ENCODE measurements around the gene REV3L. TPM values are rescaled to one million over a fixed set of nuclear protein-coding genes. Genes with fewer than 3 reads are reported as not detected.

The REV3L gene
- total and polyA plus RNA-seq, 9 of the 15 experiments (the other 6 are each of a cell fraction or from before 2014, with no cell fraction given), result 5.5 to 24.4 (median 14.4) TPM

DNA sequence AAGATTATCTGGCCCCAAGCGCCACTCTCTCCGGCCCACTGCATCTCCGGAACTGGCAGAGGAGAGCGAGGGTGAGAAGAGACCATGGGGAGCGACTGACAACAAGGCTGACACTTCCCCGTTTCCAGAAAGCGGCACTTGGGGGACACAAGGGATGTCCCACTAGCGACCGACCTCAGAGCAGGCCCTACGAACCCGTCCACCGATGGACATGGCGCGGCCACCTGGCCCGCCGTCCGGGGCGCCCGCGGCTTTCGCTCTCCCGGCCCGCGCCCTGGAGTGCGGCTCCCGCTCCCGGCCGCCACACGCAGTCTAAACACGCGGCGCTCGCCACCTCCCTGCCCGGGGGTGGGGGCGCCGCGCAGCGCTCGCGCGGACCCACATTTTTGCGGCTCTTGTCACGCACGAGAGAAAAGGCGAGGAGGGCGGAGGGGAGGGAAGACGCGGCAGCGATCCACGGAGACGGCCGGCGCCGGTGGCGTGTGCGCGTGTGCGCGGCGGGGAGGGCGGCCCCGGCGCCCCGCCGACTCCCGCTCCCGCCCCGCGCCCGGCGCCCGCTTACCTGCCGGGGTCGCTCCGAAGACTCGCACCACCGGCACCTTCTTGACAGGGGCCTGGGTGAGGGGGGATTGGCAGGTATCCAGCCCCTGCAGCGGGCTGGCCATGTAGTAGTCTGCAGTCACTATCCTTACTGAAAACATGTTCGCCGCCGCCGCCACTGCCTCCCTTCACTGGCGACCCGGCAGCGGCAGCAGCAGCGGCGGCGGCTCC, 645 bp downstream of the REV3L start:
- H3K9ac ChIP-seq (ENCODE audit: insufficient read depth in 1 of 2, low read depth in 2 of 2, low read length in 2 of 2), result peak overlapping the region; percentile 96
- no peaks in the 10 kb centered on the region for H3K9me1 ChIP-seq (ENCODE audit: control insufficient read depth, insufficient read depth, low read length)
- intact Hi-C loops (cut with micrococcal nuclease) (loop anchor here (2.0 to 5.0 kb wide), 2 partner anchors 70 to 160 kb away; no protein-coding TSS in a partner anchor), in situ Hi-C loops (cut with MboI) (no loop called here)
- ChIA-PET CTCF (ENCODE audit: low intra/inter-chr PET ratio) (no interaction called here), POLR2A (interaction anchor here (1.0 to 2.8 kb wide), 5 partner anchors 16 to 223 kb away, joined by 3 to 19 read pairs (median 6); partner anchors contain the start of gene TRAF3IP2)
- H3K4me2 ChIP-seq (ENCODE audit: insufficient read depth, low read length), result peak overlapping the region; percentile 99
- H3K79me2 ChIP-seq (ENCODE audit: control insufficient read depth, insufficient read depth, low read length), result peaks cover 87% of the 10 kb centered on the region
- peak overlapping the region; percentile 87 for H3K4me3 ChIP-seq
- ATAC-seq, result peak; percentile 15
- H2AFZ ChIP-seq (ENCODE audit: low read depth, low read length), result peak overlapping the region; percentile 71
- H3K4me1 ChIP-seq (replicated peaks in 1 of 2; ENCODE audit: control insufficient read depth in 2 of 2, insufficient read depth in 2 of 2, low read length in 2 of 2), result peaks cover 9 to 16% of the 10 kb centered on the region in 2 experiments; a peak in 4 of 5 replicates
- FAIRE-seq, result no peak
- peak; percentile 48 to 66 (median 60) for DNase-seq (ENCODE audit: extremely low read depth in 1 of 4, low spot score in 3 of 4)
- peak overlapping the region; percentile 96 for H3K27ac ChIP-seq (ENCODE audit: extremely low read depth, low read depth, low read length)
- H3K36me3 ChIP-seq (ENCODE audit: control insufficient read depth, insufficient read depth, low read length), result peaks cover 8% of the 10 kb centered on the region
- BruUV-seq (replicated peaks), result no TSS peak
- peaks cover 6% of the 10 kb centered on the region; the same call in 1 of the 2 replicates for H3K9me3 ChIP-seq (replicated peaks; ENCODE audit: control insufficient read depth, insufficient read depth, low read depth, low read length)
- under 1% methylated on average over 50 of the region's 88 CpGs for WGBS (ENCODE audit: insufficient coverage, low coverage, missing lambda C conversion rate)
- no peaks in the 10 kb centered on the region for H3K27me3 ChIP-seq (ENCODE audit: control insufficient read depth in 2 of 2, insufficient read depth in 2 of 2, low read length in 2 of 2)
- H4K20me1 ChIP-seq (replicated peaks; ENCODE audit: control insufficient read depth, insufficient read depth, low read length), result no peaks in the 10 kb centered on the region
- TF ChIP-seq RHOXF2B (CRISPR knock-in tag; conservative IDR thresholded peaks at IDR 0.05) (no peak), ZNF274 (IDR thresholded peaks at IDR 0.05; ENCODE audit: borderline replicate concordance, low read depth, low read length) (no peak), RCOR1 (IDR thresholded peaks at IDR 0.05; ENCODE audit: borderline replicate concordance in 1 of 2, low read depth in 2 of 2, low read length in 2 of 2) (0 out of 4 replicates have a peak, but pooled peaks of 1 of the 2 experiments have one; percentile 34), MCM2 (IDR thresholded peaks at IDR 0.05; ENCODE audit: low read depth) (no peak), PTRF (tag; IDR thresholded peaks at IDR 0.05) (no peak), TAF7 (tag; IDR thresholded peaks at IDR 0.05) (no peak)
- TF ChIP-seq, protein P1, sequence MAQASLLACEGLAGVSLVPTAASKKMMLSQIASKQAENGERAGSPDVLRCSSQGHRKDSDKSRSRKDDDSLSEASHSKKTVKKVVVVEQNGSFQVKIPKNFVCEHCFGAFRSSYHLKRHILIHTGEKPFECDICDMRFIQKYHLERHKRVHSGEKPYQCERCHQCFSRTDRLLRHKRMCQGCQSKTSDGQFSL (CRISPR knock-in tag; IDR thresholded peaks at IDR 0.05), result no peak
- TF ChIP-seq, protein P1 (tag; IDR thresholded peaks at IDR 0.05), result no peak
- TF ChIP-seq, protein P2, sequence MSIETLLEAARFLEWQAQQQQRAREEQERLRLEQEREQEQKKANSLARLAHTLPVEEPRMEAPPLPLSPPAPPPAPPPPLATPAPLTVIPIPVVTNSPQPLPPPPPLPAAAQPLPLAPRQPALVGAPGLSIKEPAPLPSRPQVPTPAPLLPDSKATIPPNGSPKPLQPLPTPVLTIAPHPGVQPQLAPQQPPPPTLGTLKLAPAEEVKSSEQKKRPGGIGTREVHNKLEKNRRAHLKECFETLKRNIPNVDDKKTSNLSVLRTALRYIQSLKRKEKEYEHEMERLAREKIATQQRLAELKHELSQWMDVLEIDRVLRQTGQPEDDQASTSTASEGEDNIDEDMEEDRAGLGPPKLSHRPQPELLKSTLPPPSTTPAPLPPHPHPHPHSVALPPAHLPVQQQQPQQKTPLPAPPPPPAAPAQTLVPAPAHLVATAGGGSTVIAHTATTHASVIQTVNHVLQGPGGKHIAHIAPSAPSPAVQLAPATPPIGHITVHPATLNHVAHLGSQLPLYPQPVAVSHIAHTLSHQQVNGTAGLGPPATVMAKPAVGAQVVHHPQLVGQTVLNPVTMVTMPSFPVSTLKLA (conservative IDR thresholded peaks at IDR 0.05), result 0 out of 4 replicates have a peak, but pooled peaks of 1 of the 2 experiments have one; percentile 2
- TF ChIP-seq, protein P3, sequence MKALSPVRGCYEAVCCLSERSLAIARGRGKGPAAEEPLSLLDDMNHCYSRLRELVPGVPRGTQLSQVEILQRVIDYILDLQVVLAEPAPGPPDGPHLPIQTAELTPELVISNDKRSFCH (CRISPR knock-in tag; IDR thresholded peaks at IDR 0.05), result no peak
- TF ChIP-seq, protein P3 (tag; IDR thresholded peaks at IDR 0.05), result no peak
